ENCODE data around the gene KATNAL1.
A peak's percentile ranks its signal among the peaks of the same experiment; 100 is the strongest.

KATNAL1 gene

DNA sequence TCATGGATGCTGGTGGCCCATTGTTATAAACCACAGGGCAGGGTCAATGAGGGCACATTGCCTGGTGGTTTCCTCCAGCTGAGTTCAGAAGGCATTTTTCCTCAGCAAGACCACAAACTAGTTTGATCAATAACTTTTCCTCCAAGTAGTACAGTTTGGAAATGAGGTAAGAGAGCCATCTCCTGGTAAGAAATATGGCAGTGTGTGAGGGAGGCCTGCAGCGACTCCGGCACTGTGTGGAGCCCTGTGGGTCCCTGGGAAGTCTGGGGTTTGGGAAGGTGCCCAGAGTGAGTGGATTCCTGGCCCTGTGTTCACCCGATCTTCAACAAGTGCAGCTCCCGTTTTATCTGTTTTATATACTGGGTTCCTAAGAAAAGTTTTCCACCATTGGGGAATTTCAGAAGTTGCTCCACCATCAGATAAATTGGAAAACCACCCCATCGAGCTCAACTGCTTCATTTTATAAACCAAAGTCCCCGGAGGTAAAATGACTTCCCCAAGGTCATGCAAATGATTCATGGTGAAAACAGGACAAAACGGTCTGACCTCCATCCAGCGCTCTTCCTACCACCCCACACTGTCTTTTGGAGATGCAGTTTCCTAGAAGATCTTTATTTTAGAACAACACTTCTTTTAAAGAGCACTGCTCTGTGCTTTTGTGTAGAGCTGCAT lies 148.4 kb downstream of the KATNAL1 start:
- DNase-seq = peak; percentile 42

DNA sequence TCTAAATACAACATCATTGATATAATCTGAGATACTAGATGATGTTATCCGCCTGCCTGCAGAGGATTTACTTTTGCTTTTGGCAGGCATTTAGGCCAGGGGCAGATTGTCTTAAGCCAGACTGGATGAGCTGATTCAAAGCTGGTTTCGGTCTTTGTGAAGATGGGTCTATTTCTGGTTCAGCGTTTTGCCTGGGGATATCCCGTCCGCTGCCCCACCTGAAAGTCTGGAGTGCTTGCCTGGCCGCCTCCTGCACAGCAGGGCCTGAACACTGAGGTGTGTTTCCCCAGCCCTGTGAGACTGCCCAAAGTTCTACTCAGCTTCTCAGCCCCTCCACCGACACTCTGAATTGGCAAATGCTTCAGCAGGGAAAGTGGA lies 149.7 kb downstream of the KATNAL1 start:
- no peak for DNase-seq

- no peak for DNase-seq
These were observed 150.3 kb downstream of the KATNAL1 start for GRCh38 chr13:30156826-30157615.

DNA sequence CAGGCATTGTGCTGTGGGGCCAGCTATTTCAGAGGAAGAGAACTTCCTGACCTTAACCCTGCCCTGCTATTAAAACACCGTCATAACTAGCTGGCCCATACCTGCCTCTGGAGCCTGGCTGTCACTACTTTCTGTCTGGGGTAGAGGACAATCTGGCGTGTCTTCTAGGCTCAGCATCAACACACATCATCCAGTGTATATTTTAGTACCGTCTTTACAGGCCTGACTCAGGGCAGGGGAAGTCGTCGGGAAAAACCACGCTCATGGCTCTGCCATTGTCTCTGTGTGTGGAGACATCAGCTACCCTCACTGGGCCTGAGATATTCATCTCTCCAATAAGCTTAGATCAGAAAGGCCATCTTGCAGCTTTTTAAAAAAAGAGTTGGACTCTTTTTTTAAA lies 151.1 kb downstream of the KATNAL1 start:
- DNase-seq = no peak

GRCh38 chr13:30154931-30155330 lies 152.4 kb downstream of the KATNAL1 start:
- DNase-seq = no peak

GRCh38 chr13:30154531-30154930 lies 152.8 kb downstream of the KATNAL1 start:
- DNase-seq = no peak

DNA sequence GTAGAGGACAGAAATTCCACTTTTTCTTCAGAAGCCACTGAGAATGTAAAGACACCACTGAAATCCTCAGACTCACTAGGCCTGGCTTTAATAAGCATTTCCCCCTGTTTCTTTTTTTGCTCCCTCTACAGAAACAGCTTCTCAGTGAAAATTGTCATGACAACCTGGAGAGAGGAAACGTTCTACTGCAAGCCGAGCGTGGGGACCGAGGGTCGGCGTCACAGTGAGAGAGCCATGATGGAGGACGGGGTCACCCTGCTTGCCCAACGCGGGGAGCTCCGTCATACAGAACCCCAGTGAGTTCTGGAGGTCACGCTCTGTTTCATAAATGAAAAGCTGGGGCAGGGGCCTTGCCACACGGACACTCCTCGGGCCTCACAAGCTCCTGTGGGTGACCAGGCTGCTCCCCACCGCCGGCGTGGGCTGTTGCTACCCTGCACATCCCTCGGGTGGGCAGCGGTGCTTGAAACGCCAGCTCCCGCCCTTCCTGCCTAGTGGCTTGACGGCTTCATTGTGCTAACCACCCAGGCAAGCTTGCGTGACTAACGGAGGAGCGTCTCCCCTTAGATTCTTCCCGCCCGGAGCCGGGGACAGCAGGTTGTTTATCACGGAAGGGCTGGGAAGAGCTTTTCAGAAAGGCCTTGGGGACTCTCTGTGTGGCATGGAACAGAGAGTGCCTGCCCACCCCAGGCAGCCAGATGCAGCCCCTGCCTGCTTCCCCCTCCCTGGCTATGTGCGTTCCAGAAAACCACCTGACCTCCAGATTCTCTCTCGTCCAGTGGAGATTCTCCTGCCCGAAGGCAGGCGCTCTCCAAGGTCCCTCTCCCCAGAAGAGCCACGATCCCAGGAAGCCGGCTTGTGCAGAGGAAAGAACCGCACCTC lies 153.6 kb downstream of the KATNAL1 start:
- no peak for DNase-seq

All from HCEC 1CT (cell line).